Activated naive CD4-positive, alpha-beta T cell treated with anti-CD3 and anti-CD28 coated beads, Interleukin-2, amount 50 U/mL, for 24 hours (primary cell): ENCODE results near the gene SETBP1.

ENCODE experiments used
- H3K27ac Mint-ChIP-seq: one replicate; pipeline ENCODE4 v1.8.0; 2021; ENCODE audit warnings: mild to moderate bottlenecking, mixed read lengths
- H3K27me3 Mint-ChIP-seq: one replicate; pipeline ENCODE4 v1.8.0; 2021; ENCODE audit warnings: mixed read lengths
- H3K36me3 Mint-ChIP-seq: one replicate; pipeline ENCODE4 v1.8.0; 2021; ENCODE audit warnings: mixed read lengths
- H3K4me1 Mint-ChIP-seq: one replicate; pipeline ENCODE4 v1.8.0; 2021; ENCODE audit warnings: mixed read lengths
- H3K4me3 Mint-ChIP-seq: one replicate; pipeline ENCODE4 v1.8.0; 2021; ENCODE audit warnings: mild to moderate bottlenecking, mixed read lengths
- H3K9me3 Mint-ChIP-seq: one replicate; pipeline ENCODE4 v1.8.0; 2021; ENCODE audit warnings: mixed read lengths

SETBP1 gene

DNA sequence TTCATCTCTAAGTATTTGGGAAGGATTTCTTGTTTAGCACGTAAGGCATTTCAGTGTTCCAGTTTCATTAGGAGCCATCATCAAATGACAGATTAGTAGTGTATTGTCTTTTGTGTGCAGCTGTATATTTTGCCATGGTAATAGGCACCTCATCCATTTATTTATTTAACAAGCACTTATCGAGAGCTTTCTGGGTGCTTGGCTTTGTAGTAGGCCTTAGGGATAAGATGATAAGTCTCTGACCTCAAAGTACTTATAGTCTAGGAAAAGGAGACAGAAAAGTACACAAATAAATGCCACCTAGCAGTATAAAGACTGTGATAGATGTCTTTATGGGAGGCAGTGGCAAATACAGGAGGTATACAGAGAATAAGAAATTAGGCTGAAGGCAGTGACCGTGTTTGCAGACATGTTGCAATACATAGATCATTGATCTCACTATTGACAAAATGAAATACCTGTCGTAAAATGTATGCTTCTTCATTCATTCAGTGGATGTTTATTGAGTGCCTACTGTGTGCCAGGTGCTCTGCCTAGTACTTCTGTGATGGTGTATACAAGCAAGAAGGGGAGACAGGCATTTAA, 265.9 kb downstream of the SETBP1 start:
- Mint-ChIP-seq H3K27ac (peak overlapping the region; percentile 63), H3K27me3 (peaks cover 2% of the 10 kb centered on the region), H3K4me1 (no peaks in the 10 kb centered on the region), H3K4me3 (no peak overlapping the region), H3K9me3 (no peaks in the 10 kb centered on the region), H3K36me3 (no peaks in the 10 kb centered on the region)

DNA sequence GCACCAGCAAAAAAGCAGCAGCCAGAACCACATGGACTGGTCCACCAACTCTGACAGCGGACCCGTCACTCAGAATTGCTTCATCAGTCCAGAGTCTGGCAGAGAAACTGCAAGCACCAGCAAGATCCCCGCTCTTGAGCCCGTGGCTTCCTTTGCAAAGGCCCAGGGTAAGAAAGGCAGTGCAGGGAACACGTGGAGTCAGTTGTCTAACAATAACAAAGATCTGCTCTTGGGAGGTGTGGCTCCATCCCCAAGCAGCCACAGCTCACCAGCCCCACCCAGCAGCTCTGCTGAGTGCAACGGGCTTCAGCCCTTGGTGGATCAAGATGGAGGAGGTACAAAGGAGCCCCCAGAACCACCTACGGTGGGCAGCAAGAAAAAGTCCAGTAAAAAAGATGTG, 269.3 kb downstream of the SETBP1 start:
- no peaks in the 10 kb centered on the region for H3K4me1 Mint-ChIP-seq
- no peaks in the 10 kb centered on the region for H3K36me3 Mint-ChIP-seq
- H3K27ac Mint-ChIP-seq: no peak overlapping the region
- no peak overlapping the region for H3K4me3 Mint-ChIP-seq
- no peaks in the 10 kb centered on the region for H3K27me3 Mint-ChIP-seq
- H3K9me3 Mint-ChIP-seq: no peaks in the 10 kb centered on the region

DNA sequence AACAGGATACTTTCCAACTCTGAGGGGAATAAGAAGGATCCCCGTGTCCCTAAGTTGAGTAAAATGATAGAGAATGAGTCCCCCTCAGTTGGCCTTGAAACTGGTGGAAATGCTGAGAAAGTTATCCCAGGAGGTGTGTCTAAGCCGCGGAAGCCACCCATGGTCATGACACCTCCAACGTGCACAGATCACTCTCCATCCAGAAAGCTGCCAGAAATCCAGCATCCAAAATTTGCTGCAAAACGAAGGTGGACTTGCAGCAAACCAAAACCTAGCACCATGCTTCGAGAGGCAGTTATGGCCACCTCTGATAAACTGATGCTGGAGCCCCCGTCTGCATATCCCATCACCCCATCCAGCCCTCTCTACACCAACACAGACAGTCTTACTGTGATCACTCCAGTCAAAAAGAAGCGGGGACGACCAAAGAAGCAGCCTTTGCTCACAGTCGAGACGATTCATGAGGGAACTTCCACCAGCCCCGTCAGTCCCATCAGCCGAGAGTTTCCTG, 270.1 kb downstream of the SETBP1 start:
- Mint-ChIP-seq H3K27me3 (no peaks in the 10 kb centered on the region), H3K36me3 (no peaks in the 10 kb centered on the region), H3K27ac (no peak overlapping the region), H3K4me3 (no peak overlapping the region), H3K4me1 (no peaks in the 10 kb centered on the region), H3K9me3 (no peaks in the 10 kb centered on the region)

DNA sequence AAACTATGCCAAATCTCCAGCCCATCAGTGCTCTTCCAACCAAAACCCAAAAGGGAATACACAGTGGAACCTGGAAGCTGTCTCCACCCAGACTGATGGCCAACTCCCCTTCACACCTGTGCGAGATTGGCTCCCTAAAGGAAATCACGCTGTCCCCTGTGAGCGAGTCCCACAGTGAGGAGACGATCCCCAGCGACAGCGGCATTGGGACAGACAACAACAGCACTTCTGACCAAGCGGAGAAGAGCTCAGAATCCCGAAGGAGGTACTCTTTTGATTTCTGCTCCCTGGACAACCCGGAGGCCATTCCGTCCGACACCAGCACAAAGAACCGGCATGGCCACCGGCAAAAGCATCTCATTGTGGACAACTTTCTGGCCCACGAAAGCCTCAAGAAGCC, 271.1 kb downstream of the SETBP1 start:
- Mint-ChIP-seq H3K9me3 (no peaks in the 10 kb centered on the region), H3K4me3 (no peak overlapping the region), H3K27ac (no peak overlapping the region), H3K4me1 (no peaks in the 10 kb centered on the region), H3K36me3 (no peaks in the 10 kb centered on the region), H3K27me3 (no peaks in the 10 kb centered on the region)

DNA sequence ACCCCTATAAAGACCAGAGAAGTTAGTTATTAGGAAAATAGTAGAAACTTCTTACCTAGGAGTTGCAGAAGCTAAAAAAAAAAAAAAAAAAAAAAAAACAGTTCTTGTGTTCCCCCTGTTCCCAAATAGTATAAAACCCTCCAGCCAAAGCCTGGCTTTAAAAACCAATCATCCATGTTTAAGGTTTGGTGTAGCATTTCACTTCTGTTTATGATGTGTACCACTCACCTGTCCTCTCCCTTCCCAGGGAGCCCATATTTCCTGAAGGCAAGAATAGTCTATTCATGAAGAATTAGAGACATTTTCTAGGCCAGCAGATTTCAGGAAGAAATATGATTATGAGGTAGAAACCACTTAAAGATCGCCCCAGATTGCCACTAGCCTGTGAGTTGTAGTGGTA, 273.6 kb downstream of the SETBP1 start:
- H3K4me1 Mint-ChIP-seq: no peaks in the 10 kb centered on the region
- no peak overlapping the region for H3K4me3 Mint-ChIP-seq
- no peak overlapping the region for H3K27ac Mint-ChIP-seq
- H3K27me3 Mint-ChIP-seq: no peaks in the 10 kb centered on the region
- H3K9me3 Mint-ChIP-seq: no peaks in the 10 kb centered on the region
- no peaks in the 10 kb centered on the region for H3K36me3 Mint-ChIP-seq

DNA sequence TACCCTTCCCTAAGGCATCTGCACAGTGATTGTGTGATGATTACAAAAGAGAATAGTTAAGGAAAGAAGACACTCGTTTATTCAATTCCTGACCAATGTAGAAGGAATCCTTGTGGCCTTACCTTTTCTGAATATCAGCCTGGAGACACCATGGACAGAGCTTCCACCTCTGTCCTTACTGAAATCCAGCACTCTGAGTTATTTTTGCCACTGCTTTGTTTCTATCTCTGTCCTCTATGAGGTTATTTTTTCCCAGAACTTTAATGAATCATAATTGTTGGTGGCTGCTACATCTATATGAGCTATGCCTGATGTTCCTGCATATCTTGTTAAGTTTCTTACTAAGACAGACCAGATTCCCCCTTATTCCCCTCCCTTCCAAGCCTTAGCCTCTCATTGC, 275.1 kb downstream of the SETBP1 start:
- H3K36me3 Mint-ChIP-seq: no peaks in the 10 kb centered on the region

DNA sequence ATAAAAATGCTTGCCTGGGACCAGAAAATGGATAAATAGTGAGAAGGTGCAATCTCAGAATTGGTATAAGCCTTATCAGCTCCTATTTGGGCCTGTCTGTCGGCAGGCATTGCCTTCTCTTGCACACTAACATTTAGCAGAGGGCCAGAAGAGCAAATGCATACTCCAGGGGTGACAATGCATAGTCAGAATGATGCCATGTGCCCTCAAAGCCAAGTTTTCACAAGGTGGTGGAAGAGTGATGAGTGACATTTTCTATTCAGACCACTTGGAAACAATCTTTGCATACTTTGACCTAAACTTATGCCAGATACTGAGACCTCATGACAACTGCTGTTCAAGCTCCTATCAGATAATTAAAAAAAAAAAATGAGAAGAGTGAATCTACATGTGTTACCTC, 276.3 kb downstream of the SETBP1 start:
- Mint-ChIP-seq H3K9me3 (no peaks in the 10 kb centered on the region), H3K27ac (no peak overlapping the region), H3K27me3 (no peaks in the 10 kb centered on the region), H3K4me1 (no peaks in the 10 kb centered on the region), H3K36me3 (no peaks in the 10 kb centered on the region), H3K4me3 (no peak overlapping the region)

More for the DNA sequence above, 275.1 kb downstream of the SETBP1 start:
- Mint-ChIP-seq H3K27me3 (no peaks in the 10 kb centered on the region), H3K9me3 (no peaks in the 10 kb centered on the region), H3K4me1 (no peaks in the 10 kb centered on the region), H3K4me3 (no peak overlapping the region), H3K27ac (no peak overlapping the region)

DNA sequence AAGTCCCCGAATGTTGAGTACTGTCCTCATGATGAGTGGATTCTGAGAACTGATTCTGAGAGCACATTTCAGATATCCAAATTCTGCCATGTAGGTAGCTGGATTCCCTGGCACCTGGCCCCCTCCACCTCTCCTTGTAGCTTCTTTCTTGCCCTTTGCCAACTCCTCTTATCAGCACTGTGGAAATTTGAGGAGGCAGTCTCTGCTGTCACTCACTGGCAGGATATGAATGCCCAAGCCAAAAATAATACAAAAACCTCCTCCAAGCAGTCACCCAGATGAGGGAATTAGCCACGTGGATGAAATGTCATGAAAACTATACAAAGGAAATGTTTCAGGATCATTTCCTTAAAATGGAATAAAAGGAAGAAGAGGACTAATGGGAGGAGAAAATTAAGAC, 276.8 kb downstream of the SETBP1 start:
- H3K4me3 Mint-ChIP-seq: no peak overlapping the region
- H3K27ac Mint-ChIP-seq: no peak overlapping the region

DNA sequence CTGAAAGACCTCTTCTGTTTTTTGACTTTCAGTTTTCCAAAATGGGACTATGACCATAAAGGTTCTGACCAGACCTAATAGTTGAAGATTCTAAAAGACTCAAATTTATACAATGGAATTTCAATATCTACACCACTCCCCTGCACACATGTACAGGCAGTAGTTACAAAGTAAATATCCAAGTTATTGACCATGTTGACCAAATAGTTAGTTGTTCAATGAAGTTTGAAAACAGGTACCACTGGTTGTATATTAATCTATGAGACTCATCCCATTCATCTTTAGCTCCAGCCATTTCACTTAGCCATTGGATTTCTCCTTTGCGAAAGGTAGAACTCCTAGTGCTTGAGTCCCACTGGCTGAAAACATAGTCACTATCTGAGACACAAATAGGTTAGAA, 277.4 kb downstream of the SETBP1 start:
- Mint-ChIP-seq H3K27ac (no peak overlapping the region), H3K9me3 (no peaks in the 10 kb centered on the region), H3K4me3 (no peak overlapping the region), H3K27me3 (no peaks in the 10 kb centered on the region), H3K36me3 (no peaks in the 10 kb centered on the region), H3K4me1 (no peaks in the 10 kb centered on the region)

More for the DNA sequence above, 276.8 kb downstream of the SETBP1 start:
- Mint-ChIP-seq H3K4me1 (no peaks in the 10 kb centered on the region), H3K9me3 (no peaks in the 10 kb centered on the region), H3K27me3 (no peaks in the 10 kb centered on the region), H3K36me3 (no peaks in the 10 kb centered on the region)

DNA sequence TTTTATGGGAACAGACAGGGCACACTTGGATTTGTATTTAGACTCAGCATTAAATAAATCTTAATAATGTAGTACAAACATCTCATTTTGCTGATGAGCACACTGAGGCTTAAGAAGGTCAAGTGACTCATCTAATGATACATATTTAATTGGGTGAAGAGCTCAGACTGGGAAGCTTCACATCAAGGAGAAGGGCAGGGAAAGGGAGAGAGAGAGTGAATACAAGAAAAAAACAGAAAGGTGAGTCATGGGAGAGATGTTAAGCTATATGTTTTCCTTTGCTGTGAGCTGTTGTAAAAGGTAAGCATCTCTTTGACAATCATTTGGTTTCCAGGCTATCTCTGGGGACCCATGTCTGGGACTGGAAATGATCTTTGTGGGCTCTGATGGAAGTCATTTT, 277.8 kb downstream of the SETBP1 start:
- no peaks in the 10 kb centered on the region for H3K36me3 Mint-ChIP-seq

DNA sequence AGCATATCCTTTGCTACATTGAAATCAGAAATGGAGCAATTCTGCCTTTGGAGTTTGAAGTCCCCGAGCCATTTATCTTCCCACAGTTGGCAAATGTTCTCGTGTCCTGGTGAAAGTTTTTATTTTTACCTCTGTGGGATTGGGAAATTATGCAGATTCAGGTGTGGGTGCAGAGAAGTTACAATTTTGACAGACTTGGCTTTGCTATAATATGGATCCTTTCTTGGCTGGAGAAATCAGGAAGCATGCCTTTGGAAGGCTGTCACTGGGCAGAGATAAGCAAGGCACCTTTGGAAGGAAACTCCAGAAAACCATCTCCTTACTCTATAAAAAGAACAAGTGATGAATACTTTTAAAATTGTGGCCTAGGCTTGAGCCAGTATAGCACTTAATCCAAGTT, 278.3 kb downstream of the SETBP1 start:
- H3K36me3 Mint-ChIP-seq: no peaks in the 10 kb centered on the region
- H3K4me1 Mint-ChIP-seq: no peaks in the 10 kb centered on the region
- peak overlapping the region; percentile 6 for H3K27ac Mint-ChIP-seq
- no peaks in the 10 kb centered on the region for H3K9me3 Mint-ChIP-seq
- H3K27me3 Mint-ChIP-seq: no peaks in the 10 kb centered on the region
- H3K4me3 Mint-ChIP-seq: no peak overlapping the region

More for the DNA sequence above, 277.8 kb downstream of the SETBP1 start:
- Mint-ChIP-seq H3K27ac (no peak overlapping the region), H3K4me1 (no peaks in the 10 kb centered on the region), H3K9me3 (no peaks in the 10 kb centered on the region), H3K4me3 (no peak overlapping the region), H3K27me3 (no peaks in the 10 kb centered on the region)

DNA sequence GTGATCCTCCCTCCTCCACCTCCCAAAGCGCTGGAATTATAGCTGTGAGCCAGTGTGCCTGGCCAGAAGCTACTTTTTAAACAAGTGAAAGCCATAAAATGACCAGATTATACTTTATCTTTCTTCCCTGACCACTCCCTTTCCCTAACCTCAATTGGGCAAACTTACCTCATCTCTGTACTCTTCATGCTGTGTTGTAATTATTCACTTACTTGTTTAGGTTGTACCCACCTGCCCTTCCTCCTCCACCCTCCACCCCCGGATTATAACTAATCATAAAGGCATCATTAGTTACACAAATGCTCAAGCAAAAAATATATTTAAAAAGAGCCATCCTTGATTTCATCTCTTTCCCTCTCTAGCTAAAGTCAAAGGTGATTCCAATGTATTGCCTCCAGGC, 279.9 kb downstream of the SETBP1 start:
- no peak overlapping the region for H3K27ac Mint-ChIP-seq
- no peaks in the 10 kb centered on the region for H3K27me3 Mint-ChIP-seq
- no peaks in the 10 kb centered on the region for H3K9me3 Mint-ChIP-seq

DNA sequence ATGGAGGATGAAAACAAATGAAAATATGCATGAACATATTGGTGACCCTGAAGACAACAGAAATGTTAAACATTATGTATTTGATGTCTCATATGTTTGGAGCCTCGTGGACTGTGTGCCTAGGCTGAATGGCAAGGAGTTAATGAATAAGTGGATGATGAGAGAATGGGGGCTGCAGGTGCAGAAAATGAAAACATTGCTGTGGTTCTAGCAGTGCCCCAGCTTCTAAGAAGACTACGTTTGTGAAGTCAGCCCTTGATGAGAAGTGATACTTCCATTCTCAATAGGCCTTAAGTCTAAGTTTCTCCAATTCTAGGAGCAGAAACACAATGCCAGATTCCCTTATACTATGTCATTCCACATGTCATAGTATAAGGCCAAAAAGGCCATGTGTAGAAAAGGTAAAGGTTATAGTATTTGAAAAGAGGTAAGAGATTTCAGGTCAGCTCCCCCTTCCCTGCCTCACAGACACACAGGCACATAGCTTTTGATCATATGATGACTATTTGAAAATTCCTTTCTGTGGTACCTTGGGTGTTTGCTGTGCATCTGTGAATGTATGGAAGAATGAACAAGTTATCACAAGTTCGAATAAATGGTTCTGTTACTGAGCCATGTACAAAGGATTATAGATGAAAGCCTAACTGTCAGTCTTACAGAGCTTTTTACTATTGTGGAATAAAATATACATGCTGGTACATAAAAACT, 280.8 kb downstream of the SETBP1 start:
- no peaks in the 10 kb centered on the region for H3K36me3 Mint-ChIP-seq
- no peaks in the 10 kb centered on the region for H3K9me3 Mint-ChIP-seq
- H3K27ac Mint-ChIP-seq: no peak overlapping the region
- no peak overlapping the region for H3K4me3 Mint-ChIP-seq
- H3K27me3 Mint-ChIP-seq: no peaks in the 10 kb centered on the region
- no peaks in the 10 kb centered on the region for H3K4me1 Mint-ChIP-seq

More for the DNA sequence above, 279.9 kb downstream of the SETBP1 start:
- H3K36me3 Mint-ChIP-seq: no peaks in the 10 kb centered on the region
- H3K4me1 Mint-ChIP-seq: no peaks in the 10 kb centered on the region
- H3K4me3 Mint-ChIP-seq: no peak overlapping the region

DNA sequence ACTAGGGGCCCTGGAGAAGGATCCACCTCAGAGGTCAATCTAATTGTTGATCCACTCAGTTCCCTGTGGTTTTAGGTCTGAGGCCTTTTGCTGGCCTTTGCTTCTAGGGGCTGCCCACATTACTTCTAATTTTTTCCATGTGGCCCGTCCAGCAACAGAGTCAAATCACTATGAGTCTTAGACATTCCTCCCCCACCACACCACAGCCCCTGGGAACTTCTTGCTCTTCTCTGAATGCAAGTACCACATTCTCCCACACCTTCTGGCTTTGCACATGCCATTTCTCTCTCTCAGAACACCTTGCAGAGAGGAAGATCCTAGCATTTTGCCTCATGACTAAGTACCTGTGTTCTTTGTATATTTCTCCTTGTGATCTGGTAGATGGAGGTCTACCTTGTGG, 286.9 kb downstream of the SETBP1 start:
- Mint-ChIP-seq H3K4me3 (no peak overlapping the region), H3K9me3 (no peaks in the 10 kb centered on the region), H3K36me3 (no peaks in the 10 kb centered on the region), H3K27me3 (no peaks in the 10 kb centered on the region), H3K27ac (no peak overlapping the region), H3K4me1 (no peaks in the 10 kb centered on the region)

DNA sequence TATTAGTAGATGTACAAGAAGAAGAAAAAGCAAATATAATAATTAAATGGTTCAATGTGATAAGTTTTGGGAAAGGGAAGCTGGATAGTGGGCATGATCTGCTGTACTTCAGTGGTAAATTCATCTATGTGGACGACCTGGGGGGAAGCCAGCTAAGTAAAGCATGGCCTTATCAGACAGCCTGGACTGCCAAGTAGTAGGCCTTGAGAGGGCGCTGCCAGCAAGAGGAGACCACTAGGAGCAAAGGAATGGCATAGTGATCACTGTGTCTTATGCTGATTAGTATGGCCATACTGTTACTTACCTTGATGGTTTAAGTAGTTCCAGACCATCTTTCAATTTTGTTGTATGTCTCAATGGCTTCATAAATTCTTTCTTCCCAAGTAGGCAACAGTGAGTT, 287.6 kb downstream of the SETBP1 start:
- no peaks in the 10 kb centered on the region for H3K4me1 Mint-ChIP-seq
- no peak overlapping the region for H3K4me3 Mint-ChIP-seq
- H3K27me3 Mint-ChIP-seq: no peaks in the 10 kb centered on the region
- no peak overlapping the region for H3K27ac Mint-ChIP-seq
- H3K9me3 Mint-ChIP-seq: no peaks in the 10 kb centered on the region
- no peaks in the 10 kb centered on the region for H3K36me3 Mint-ChIP-seq

DNA sequence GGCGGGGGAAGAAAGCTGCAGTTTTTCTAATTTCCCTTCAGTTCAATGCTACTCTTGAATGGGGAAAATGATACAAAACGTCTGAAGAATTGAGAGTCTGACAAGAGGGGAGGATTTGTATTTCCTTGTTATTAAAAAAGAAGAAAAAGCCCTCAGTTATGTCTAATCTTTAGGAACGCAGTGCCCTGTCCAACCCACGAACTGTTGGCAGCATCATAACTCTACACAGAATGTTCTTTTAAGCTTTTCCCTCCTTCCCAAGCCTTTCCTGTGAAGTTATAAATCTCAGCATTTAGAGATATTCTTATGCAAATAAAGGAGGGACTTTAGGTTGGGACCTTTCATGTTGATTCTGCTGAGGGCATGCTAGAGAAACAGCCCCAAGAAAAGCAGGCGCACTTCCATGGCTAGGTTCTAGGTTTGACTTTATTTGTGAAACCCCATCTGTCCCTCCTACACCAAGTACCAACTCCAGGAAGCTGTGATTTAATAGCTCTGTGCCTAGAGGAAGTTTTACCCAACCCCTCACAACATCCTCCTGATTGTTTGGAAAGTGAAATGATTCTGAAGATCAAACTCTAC, 288.6 kb downstream of the SETBP1 start:
- Mint-ChIP-seq H3K27ac (no peak overlapping the region), H3K4me1 (no peaks in the 10 kb centered on the region), H3K27me3 (no peaks in the 10 kb centered on the region), H3K4me3 (no peak overlapping the region), H3K36me3 (no peaks in the 10 kb centered on the region), H3K9me3 (no peaks in the 10 kb centered on the region)
